HG03342 (cell line): ENCODE results near the gene GPR32.
"Not testable (repeated sequence)": the region's sequence is repeated elsewhere in the genome, so short reads cannot be mapped to it uniquely, and the experiment has no call there.

ENCODE experiments used
- ATAC-seq: cut with Tn5 transposase; IDR thresholded peaks from one replicate; pipeline ENCODE4 v1.9.1; 2021; ENCODE audit warnings: mild to moderate bottlenecking, moderate library complexity; ENCODE audit not compliant: unreplicated experiment

The GPR32 gene

GRCh38 chr19:50779504-50780457 lies 9.5 kb downstream of the GPR32 start:
- ATAC-seq, result no peak

- no peak for ATAC-seq
These were observed 10.6 kb downstream of the GPR32 start for GRCh38 chr19:50780753-50781435.

- not testable (repeated sequence) for ATAC-seq
These were observed 13.5 kb downstream of the GPR32 start for GRCh38 chr19:50783848-50784152.

- ATAC-seq, result no peak
These were observed 14.4 kb downstream of the GPR32 start for GRCh38 chr19:50784710-50785109.

GRCh38 chr19:50785329-50785728 lies 15.1 kb downstream of the GPR32 start:
- no peak for ATAC-seq

- no peak for ATAC-seq
These were observed 20.1 kb downstream of the GPR32 start, which contains the start of gene ACP4 for GRCh38 chr19:50790396-50790795. Gene ACP4, plus strand, starts transcription at chr19:50790415. Its CDS starts 0 bp downstream, at chr19:50790415.

- ATAC-seq, result no peak
These were observed 20.7 kb downstream of the GPR32 start for GRCh38 chr19:50790922-50791467.

GRCh38 chr19:50791594-50792271 lies 21.5 kb downstream of the GPR32 start:
- ATAC-seq, result no peak

GRCh38 chr19:50792272-50793250 lies 22.3 kb downstream of the GPR32 start:
- ATAC-seq, result no peak

GRCh38 chr19:50793558-50794065 lies 23.3 kb downstream of the GPR32 start:
- no peak for ATAC-seq

- no peak for ATAC-seq
These were observed 24.0 kb downstream of the GPR32 start for GRCh38 chr19:50794074-50794875.

GRCh38 chr19:50794876-50795663 lies 24.8 kb downstream of the GPR32 start:
- ATAC-seq, result no peak

GRCh38 chr19:50795664-50796073 lies 25.4 kb downstream of the GPR32 start:
- no peak for ATAC-seq

GRCh38 chr19:50796128-50796633 lies 25.9 kb downstream of the GPR32 start:
- ATAC-seq, result no peak

- ATAC-seq, result no peak
These were observed 26.6 kb downstream of the GPR32 start for GRCh38 chr19:50796634-50797428.

GRCh38 chr19:50797429-50797780 lies 27.1 kb downstream of the GPR32 start:
- no peak for ATAC-seq
